Fibroblast of lung (primary cell): Measurements from ENCODE around the gene DNAI1.

Experiments
- CTCF ChIP-seq, 2 donors: IDR thresholded peaks in 1 of 2; conservative IDR thresholded peaks in 1 of 2; 1 replicate in 1 of 2; 2 replicates in 1 of 2; pipeline ENCODE4 v1.5.1; 2011 to 2012; ENCODE audit warnings: low read length in 2 of 2, control low read depth in 1 of 2, inconsistent platforms in 1 of 2, low read depth in 1 of 2, mild to moderate bottlenecking in 1 of 2
- EZH2 ChIP-seq: IDR thresholded peaks from 2 replicates; pipeline ENCODE4 v1.5.1; 2012; ENCODE audit warnings: low read length, control low read depth, mild to moderate bottlenecking; ENCODE audit errors: missing control alignments

GRCh38 chr9:34451545-34451944 lies 7.1 kb upstream of the DNAI1 start:
- TF ChIP-seq CTCF (conservative IDR thresholded peaks at IDR 0.05 in 1 of 2, IDR thresholded peaks at IDR 0.05 in 1 of 2; ENCODE audit: low read depth in 1 of 2, low read length in 2 of 2) (no peak), EZH2 (no peak)
